GM12801 (cell line): Measurements from ENCODE around the gene HSBP1L1.

Experiments
- TF ChIP-seq, protein P1 (sequence below): IDR thresholded peaks from one replicate; pipeline ENCODE4 v1.5.1; 2011; ENCODE audit warnings: control low read depth; ENCODE audit not compliant: insufficient read length; ENCODE audit errors: extremely low read depth

Gene HSBP1L1

GRCh38 chr18:79918615-79919011, 45.8 kb upstream of the HSBP1L1 start:
- TF ChIP-seq, protein P1, sequence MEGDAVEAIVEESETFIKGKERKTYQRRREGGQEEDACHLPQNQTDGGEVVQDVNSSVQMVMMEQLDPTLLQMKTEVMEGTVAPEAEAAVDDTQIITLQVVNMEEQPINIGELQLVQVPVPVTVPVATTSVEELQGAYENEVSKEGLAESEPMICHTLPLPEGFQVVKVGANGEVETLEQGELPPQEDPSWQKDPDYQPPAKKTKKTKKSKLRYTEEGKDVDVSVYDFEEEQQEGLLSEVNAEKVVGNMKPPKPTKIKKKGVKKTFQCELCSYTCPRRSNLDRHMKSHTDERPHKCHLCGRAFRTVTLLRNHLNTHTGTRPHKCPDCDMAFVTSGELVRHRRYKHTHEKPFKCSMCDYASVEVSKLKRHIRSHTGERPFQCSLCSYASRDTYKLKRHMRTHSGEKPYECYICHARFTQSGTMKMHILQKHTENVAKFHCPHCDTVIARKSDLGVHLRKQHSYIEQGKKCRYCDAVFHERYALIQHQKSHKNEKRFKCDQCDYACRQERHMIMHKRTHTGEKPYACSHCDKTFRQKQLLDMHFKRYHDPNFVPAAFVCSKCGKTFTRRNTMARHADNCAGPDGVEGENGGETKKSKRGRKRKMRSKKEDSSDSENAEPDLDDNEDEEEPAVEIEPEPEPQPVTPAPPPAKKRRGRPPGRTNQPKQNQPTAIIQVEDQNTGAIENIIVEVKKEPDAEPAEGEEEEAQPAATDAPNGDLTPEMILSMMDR: no peak

GRCh38 chr18:79919089-79919488, 45.4 kb upstream of the HSBP1L1 start:
- TF ChIP-seq, protein P1: no peak

GRCh38 chr18:79921984-79922965, 42.2 kb upstream of the HSBP1L1 start:
- TF ChIP-seq, protein P1: no peak

- TF ChIP-seq, protein P1: no peak
Observed at GRCh38 chr18:79922971-79923411, 41.5 kb upstream of the HSBP1L1 start.

- TF ChIP-seq, protein P1: no peak
Observed at GRCh38 chr18:79923896-79924585, 40.4 kb upstream of the HSBP1L1 start.

DNA sequence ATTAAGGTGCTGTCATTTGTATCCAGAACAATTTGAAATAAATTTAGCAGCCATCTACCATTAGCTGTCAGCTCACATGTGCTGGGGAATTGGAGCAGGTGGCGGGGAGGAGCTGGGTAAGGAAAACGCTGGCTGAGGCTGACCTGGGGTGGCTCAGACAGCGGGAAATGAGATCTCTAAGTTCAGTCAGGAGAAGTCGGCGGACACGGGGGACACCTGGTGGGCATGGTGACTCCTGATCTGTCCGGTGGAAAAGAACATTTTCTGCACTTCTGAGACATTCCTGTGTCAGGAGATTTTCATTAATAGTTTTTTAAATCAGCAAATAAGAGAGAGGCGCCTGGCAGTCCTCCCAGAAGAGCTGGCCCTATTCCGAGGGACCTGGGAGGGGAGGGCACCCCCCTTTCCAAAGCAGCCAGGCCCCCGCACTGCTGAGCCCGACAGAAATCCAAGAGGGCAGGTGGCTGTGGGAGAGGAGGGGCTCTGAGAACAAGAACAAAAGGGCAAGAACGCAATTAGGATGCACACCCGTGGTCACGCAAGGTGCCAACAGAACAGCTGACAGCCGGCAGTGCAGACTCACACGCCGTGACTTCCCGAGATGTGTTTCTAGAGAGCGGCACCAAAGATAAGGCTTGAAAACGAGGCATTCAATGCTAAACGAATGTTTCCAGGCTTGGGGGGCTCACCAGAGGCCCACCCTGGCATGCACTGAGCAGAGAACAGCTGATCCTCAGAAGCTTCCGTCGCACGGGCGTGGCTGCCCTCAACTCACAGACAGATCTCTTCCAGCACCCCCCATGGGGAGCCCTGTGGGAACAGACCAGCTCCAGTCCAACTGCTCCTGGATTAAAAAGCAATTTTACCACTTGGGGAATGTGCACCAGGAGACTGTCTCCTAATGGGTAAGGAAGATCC, 39.4 kb upstream of the HSBP1L1 start:
- TF ChIP-seq, protein P1: no peak
